Measurements from ENCODE around the gene SPOCK2.

The SPOCK2 gene

DNA sequence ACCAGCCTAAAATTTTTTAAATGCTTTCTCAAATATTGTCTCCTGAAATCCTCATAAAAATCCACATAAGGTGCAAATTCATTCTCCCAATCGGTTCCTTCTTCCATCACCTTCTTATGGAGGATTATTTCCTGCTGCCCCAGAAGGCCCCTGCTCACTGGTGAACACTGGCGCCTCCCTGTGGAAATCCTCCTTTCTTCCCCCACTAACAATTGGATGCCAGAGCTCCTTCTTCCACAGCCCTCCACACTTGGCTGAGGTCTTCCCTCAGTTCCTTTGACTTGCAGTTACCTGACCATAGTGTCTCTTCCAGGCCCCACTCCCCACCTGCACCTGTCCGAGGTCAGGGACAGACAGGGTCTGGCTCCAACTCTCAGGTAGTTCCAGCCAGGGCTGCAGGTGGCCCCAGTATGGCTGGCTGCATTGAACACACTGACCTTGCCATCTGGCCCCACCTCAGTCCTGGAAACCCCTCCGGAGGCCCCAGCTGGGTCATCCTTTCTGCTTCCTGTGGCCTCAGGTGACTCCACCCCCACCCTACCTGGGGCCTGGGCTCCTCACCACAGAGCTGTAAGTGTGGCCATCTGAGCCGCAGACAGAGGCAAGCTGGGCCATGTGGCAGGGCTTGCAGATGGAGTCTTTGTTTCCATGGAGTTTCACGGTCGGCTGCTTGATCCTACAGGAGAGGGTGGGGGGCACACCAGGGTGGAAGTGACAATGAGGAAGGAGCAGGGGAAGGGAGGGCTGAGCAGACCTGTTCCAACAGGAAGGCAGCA, 18.4 kb downstream of the SPOCK2 start:
- no peak for DNase-seq

DNA sequence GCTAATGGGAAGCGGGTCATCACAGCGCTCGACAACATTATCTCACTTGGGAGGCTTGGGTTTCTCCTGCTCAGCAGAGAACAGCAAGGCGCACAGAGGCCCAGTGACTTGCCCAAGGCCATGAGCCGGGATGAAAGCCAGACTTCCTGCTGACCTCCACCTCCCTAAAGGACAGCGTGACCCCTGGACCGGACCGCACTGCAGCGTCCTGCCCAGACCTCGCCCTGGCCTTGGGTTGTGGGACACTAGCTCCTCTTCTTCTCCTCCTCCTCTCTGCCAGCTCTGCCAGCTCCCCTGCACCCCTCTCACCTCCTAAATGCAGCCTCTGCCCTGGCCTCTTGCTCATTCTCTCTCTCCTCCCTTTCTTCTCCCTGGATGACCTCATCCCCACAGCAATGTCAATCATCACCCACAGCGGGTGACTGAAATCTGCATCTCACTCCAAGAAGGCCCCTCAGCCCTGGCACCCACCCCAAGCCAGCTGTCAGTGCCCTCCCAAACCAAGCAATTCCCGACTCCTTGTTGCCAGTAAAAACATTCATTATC, 19.4 kb downstream of the SPOCK2 start:
- DNase-seq: no peak

DNA sequence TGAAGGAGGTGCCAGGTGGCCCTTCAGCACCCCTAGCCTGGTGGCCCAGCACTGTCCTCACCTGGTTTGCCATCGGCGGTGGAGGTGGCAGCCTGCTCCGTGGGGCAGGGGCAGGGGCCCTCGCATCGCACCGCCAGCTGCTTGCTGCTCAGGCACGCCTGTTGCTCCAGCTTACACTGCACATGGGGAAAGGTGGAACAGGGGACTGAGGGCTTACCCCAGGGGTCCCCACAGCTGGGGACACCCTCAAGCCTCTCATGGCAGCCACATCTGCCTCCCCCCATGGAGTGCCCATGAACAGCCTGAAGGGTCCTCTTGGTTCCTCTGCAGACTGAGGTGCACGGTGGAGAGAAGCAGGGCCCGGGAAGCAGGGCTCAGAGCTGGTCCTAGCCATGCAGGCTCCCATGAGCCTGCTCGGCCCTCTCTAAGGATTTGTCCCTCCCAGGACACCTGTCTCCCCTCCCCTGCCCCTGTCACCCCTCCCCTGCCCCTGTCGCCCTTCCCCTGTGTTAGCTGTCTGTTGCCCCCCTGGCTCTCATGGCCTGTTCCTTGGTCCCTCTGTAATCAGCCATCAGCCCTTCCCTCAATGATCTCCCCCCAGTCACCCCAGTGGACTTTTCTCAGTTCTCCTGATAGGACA, 20.1 kb downstream of the SPOCK2 start:
- DNase-seq: no peak

DNA sequence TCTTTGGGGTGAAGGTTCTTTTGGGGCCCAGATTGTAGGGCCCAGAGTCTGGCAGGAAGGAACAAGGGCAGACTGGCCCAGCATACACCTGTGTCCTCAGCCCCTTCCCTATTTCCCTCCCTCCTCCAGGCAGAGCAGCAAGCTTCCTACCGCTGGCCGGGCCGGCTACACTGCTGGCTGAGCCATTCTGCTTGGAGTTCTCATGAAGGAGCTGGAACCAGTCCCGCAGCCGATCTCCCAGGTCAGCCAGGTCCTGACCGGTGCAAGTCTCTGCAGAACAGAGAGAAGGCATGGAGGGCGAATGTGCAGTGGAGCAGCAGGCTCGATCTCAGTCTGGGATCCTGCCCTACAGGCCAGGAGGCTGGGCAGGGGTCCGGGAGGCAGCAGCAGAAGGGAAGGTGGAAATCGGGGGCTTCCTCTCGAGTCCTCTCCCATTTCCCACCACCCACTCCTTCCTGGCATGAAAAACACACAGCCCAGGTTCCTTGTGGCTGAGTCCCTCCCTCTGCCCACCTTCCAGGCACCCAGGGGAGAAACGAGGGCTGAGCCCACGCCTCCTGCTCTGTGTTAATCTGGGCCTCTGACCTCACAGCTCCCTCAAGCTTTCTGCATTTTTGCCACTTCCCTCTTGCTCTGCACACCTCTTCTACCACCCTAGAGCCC, 20.8 kb downstream of the SPOCK2 start:
- DNase-seq: no peak

DNA sequence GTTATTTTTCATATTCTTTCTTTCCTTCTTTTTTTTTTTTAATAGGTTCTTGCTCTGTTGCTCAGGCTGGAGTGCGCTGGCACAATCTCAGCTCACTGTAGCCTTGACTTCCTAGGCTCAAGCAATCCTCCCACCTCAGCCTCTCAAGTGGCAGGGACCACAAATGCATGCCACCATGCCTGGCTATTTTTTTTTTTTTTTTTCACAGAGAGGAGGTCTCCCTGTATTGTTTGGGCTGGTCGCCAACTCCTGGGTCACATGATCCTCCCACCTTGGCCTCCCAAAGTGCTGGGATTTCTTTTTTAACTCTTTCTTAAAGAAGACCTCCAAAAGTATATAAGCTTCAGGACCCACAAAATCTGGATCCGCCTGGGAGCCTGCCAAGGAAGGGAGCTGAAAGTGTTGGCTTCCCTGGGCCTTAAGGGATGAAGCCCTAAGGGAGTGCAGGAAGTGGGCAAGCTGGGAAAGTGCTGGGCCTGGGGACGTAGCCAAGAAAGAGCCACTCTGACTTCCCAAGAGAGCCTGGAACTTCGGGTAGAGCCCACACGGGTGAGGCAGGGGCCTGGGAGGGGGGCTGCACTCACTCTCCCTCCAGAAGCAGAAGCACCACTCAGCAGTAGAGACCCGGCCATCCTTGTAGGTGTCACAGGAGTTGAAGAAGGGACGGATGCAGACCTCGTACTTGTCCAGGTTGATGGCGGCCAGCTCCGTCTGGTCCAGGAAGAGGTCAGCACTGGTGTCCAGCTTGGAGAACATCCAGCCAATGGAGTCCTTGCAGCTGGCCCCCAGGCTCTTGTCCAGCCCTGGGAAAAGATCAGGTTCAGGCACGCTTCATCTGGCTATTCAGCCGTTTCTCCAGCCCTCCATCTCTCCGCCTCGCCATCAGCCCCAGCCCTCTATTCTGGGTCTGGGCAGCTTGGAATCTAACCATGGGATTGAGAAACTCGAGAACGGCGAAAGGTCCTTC, 21.8 kb downstream of the SPOCK2 start:
- DNase-seq: no peak

DNA sequence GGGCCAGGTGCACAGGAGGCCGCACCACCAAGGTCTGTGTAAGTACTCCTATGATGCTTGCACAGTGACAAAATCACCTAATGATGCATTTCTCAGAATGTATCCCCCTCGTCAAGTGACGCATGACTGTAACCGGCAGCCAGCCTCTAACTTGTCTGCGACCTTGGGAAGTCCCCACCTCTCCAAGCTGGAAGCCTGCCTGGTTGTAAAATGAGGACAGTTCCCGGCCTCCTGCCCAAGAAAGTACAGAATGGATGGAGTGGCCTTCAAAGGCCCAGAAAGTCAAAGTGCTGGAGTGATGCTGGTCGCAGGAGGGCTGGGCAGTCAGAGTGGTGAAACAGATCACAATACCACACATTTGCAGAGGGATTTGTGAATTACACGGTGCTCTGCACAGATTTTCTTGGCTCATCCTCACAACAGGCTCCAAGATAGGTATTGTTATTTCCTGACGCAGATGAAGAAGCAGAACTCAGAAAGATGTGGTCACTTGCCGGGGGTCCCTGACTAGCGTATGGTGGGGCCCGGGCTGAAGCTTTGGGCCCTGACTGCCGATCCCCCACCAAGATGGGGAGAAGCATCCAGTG, 22.8 kb downstream of the SPOCK2 start:
- no peak for DNase-seq

DNA sequence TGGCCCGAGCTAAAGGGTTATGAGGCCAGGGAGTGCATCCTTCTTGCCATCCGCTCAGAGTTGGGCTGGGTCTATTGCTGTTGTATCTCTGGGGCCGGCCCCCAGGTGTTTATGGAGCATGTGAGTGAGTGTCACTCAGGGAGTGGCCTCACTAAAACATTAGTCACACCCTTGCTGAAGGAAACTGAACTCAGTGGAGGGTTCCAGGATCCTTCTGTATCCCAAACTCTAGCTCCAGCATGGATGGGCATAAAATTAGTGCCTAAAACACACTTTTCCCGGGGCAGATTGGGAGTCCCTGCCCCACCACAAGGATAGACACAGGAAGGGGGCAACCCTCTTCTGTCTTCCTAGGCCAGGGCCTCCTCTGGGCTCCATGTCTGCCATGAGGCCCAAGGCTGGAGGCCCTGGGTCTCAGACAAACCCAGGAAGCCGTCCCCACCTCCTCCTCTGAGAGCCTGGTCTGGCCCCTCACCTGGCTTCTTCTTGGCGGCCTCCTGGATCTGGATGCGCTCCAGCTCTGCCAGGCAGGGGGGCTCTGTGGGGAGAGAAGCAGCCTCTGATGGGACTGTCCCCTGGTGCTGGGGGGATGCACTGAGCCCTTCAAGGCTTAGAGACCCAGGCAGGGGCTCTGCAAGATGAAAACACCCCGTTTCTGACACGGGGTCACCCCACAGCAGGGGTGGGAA, 24.5 kb downstream of the SPOCK2 start:
- DNase-seq: no peak

DNA sequence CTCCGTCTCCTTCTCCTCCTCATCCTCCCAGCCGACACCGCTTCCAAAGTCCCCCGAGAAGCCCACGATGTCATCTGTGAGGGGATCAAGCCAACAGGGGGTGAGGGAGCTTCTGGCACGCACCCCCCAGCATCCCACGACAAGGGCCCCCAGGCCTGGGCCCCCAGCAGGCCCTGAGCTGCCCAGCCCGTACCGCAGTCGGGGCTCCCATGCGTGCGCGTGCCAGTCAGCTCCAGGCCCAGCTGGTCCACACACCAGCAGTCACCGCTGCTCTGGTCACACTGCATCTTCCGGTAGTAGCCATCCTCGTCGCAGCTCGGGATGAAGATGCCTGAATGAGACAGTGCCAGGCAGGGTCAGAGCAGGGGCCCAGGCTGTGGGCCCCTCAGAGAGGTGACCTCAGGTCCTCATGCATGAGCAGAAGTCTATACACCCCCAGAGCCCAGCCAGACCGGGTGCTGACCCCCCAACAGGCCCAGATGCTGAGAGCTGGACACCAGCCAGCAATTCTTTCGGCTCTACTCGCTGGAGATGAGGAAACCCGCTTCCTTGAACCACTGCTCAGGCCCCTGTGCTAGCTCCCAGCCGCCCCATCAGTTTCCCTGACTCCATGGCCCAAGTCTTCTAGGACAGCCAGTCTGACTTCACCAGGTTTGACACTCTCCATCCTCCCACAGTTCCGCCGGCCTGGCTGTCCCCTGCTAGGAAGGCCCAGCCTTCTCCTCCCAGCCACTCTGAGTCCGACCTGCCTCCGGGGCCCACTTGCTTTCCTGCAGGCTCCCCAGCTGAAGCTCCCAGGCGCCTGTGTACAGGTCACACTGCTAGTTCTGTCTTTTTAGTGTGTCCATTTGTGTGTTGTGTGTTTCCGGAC, 25.3 kb downstream of the SPOCK2 start:
- DNase-seq: no peak

DNA sequence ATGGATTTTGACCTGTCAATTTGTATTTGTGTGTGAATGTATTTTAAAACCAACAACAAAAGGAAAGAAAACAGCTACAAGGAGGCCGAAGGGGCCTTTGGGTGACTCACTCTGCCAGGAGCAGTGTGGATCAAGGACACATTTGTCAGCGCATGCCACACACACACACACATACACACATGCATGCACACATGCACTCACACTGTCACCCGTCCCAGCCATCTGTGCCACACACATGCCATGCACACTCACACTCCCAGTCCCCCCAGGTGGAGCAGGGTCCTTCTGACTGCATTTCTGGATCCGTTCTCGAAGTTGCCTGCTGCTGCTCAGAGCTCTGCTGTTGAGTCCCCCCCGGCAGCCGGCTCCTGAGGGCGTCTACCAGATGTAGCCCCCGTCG, 26.0 kb downstream of the SPOCK2 start:
- DNase-seq: no peak

DNA sequence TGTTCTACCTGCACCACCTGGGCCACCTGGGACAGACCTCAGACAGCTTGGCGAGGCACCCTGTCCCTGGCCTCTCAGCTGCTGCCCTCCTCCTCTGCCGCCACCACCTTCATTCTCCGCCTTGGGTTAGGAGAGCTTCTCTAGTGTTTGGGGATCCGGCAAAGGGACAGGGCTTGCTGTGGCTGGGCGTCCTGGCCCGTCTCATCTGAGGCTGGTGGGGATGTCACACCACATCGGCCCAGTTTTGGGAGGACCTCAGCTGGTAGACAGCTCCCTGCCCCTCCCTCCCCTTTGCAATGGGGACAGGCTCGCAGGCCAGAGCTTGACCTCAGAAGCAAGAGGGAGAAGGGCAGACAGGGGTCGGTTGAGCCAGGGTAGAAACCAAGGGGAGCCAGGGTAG, 26.4 kb downstream of the SPOCK2 start:
- DNase-seq: no peak

DNA sequence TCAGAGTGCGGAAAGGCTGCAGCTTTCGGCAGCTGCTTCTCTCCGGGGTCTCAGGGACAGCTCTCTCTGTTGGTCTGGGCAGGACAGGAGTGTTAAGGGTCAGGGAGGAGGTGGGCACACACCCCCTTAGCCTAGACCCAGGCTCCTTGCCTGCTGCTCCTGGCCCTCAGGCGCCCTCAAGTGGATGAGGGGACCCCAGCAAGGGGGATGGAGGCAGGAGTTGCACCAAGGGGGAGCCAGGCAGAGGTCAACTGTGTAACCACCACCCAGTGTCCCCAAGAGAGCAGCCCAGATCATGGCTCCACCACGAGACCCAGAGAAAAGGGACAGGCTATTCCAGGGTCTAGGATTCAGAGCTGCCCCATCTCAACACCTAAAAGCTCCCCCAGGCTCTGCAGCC, 26.9 kb downstream of the SPOCK2 start:
- DNase-seq: no peak

DNA sequence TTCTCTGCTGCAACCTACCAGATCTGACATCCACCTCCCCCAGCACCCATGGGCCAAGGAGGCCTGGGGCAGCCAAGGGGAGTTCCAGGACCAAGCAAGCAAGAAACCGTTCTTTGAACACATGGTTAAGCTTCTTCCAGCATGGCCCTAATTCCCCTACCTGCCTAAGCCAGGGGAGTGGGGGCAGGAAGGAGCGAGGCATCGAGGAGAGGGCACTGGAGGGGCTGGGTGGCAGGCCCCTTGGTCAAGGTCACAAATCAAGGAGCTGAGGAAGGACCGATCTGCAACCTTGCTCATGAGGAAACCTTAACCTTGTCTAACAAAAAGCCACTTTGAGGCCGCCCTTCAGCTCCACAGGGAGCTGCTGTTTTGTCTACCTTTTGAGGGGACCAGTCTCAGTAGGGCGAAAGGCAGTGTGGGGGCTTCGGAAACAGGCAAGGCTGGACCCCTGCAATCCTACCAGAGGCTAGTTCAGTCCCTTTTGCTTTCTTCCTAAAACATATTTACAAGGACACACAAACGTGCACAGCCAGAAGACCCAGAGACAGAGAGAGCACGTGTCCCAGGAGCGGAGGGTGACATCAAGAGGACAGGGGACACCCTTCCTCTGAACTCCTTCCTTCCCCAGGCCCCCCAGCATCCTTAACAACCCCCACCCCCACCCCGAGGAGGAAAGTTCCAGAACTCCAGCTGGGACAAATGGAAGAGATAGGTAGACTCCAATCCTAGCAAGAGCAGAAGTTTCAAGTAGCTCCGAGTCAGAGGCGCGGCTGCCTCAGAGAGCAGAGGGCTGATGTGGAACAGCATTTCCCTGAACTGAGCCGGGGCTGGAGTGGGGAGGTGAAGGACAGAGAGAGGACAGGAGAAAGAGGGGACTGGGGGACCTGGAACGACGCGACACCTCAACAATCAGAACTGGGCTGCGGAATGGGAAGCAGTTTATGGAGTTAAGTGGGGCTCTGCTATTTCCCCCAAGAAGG, 28.2 kb downstream of the SPOCK2 start:
- DNase-seq: no peak

DNA sequence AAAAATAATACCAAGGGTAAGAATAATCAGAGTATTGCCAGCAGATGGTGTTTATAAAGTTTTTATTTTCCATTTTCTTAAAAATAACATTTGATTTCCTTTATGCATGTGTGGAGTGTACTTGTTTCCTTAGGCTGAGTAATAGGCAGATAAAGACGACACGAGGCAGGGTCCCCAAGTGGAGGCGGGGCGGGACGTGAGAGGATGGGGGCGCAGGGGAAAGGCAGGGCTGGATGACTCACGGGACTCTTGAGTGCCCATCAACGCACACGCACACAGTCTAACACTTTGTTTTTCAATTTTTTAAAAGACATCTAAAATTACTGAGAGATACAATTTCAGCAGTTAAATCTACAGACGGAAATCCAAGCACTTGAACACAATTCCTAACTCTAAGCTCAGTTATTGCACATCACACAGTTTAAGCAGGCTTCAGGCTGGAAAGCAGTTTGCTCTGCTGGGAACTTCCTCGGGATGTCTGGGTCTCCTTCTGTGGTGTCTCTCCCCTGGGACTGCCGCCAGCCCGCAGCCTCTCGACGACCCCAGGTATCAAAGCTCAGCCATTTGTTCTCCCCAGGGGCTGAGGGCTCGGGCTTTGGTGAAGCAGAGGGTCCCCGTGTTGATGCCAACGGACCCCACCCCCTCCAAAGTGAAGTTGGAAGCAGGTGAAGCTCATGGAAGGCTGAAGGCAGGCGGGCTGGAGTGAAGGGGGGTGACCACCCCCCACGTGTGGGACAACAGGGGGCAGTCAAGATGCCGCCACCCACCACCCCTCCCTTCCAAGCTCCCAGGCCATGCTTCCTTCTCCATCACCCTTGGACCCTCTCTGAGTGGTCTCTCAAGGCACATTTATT, 29.1 kb downstream of the SPOCK2 start:
- no peak for DNase-seq

DNA sequence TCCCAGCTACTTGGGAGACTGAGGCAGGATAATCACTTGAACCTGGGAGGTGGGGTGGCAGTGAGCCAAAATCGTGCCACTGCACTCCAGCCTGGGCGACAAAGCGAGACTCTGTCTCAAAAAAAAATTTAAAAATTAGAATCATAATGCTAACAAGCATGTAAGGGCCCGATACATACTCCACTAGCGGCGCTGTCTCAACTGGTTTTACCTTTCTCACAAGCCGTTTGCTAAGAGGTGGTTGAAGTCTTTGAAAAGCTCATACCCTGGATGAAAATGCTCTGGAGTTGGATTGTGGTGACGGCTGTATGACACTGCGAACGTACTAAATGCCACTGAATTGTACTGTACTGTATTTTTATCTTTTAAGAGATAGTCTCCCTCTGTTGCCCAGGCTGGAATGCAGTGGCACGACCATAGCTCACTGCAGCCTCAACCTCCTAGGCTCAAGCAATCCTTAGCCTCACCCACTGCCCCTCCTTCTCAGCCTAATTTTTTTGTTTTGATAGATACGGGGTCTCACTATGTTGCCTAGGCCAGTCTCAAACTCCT, 29.9 kb downstream of the SPOCK2 start:
- DNase-seq: no peak

DNA sequence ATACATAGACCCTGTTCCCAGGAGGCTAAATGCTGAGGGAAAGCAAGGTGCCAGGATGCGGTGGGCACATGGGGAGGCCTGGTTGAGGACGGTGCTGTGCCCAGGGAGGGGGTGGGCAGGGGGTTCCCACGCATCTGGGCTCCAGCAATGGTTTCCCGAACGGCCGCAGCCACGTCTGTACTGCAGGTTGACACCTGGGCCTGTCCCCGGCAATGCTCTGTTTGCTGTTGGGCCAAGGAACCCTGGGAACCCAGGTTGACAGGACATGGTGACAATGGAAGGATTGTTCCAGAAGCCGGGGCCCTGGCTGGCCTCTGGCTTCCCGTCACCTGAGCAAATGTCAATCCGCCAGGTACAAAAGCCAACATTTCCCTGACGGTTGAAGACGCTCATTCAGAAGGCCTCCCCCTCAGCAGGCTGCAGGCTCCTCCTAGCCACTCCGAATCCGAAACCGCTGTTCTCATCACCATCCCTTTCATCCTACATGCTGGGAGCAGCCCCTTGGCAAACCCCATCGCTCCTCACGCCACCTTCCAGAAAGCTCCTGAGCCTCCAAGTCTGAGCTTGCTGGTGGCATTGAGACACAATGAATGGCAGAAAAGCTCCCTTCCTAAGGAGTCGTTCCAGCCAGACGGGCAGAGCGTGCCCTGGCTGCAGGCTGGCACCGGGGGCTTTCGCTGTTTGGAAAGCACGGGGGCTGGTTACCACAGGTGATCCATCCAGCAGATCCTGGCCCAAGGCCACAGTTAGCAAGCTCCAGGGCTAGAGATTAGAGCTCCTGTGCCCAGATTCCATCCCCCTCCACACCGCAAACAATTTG, 31.2 kb downstream of the SPOCK2 start:
- DNase-seq: no peak

DNA sequence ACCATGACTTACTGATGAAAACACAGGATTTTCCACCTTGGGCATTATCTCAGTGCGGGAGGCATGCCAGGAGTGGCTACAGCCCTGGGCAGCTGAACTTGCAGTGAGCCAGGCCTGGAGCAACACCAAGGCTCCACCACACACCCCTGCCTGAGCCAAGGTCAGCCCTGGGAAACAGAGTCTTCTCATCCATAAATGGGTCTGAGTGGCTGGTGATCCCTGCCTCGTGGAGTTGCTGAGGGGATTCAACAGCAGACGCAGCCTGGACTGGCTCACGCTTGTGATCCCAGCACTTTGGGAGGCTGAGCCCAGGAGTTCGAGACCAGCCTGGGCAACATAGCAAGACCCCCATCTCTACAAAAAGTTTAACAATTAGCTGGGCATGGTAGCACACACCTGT, 32.2 kb downstream of the SPOCK2 start:
- DNase-seq: no peak

DNA sequence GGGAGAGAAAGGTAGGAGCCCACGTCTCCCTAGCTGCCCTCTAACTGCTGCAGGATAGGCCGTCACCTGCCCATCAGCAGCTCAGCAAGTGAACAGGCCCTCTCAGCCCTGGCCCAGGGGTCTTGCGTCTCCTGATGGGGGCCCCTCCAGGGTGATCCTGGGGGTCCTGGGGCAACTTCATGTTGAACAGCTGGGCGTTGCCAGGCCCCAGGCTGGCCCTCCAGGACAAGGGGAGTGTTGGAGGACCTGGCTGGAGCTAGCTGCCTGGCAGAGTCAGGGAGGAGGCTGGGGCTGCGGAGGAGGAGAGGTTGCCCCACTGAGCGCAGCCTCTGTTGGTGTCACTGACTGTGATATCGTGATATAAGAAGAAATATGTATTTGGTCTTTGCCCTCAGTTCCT, 34.7 kb downstream of the SPOCK2 start:
- DNase-seq: no peak
